GM12878 (cell line): ENCODE results near the gene HLA-A. TPM values are rescaled to one million over a fixed set of nuclear protein-coding genes. Genes with fewer than 3 reads are reported as not detected.

Experiments
- ATAC-seq: fragments of 200-7000 bp; cut with Tn5 transposase; 3 replicates; pipeline ENCODE4 v1.9.1; 2020; ENCODE audit warnings: mild to moderate bottlenecking, moderate library complexity
- BruUV-seq: library from RNA; stranded (reverse); fragments of 400-500 nt; replicated peaks from 2 replicates; lab custom pipeline; 2021; lab: Mats Ljungman, UMichigan
- CTCF ChIA-PET: fragments of 300-600 bp; sonication (Branson Sonifier 250); formaldehyde crosslinking; extraction: SDS; loops from one replicate; lab custom pipeline; 2021; ENCODE audit warnings: inconsistent platforms; lab: Yijun Ruan, JAX
- POLR2A ChIA-PET: fragments of 350-600 bp; formaldehyde crosslinking; extraction: SDS; loops from one replicate; lab custom pipeline; 2021; ENCODE audit warnings: inconsistent platforms; lab: Charles Lee
- RAD21 ChIA-PET: fragments of 300-600 bp; sonication (Branson Sonifier 250); formaldehyde crosslinking; loops from one replicate; lab custom pipeline; 2023; ENCODE audit warnings: antibody characterized with exemption; ENCODE audit not compliant: unreplicated experiment; lab: Charles Lee
- SMC1A ChIA-PET: fragments of 300-600 bp; sonication (Branson Sonifier 250); formaldehyde crosslinking; loops from one replicate; lab custom pipeline; 2023; ENCODE audit not compliant: unreplicated experiment, uncharacterized antibody; lab: Charles Lee
- DNase-seq: peaks from one replicate; pipeline ENCODE4 v3.0.0-alpha.2; 2011; ENCODE audit warnings: low read depth, low spot score
- FAIRE-seq: peaks from 3 replicates; lab custom pipeline; 2011; peaks lifted over from hg19 to GRCh38; lab: Jason Lieb, UNC
- H2AFZ ChIP-seq: 2 replicates; pipeline ENCODE4 v1.6.0; 2011; ENCODE audit warnings: low read depth, low read length, control low read depth; ENCODE audit not compliant: control insufficient read depth
- H3K27ac ChIP-seq: 2 replicates; pipeline ENCODE4 v1.5.1; 2011; ENCODE audit warnings: control low read depth; ENCODE audit not compliant: control insufficient read depth, insufficient read depth
- H3K27me3 ChIP-seq, 2 experiments: replicated peaks in 1 of 2; 2 replicates each; pipeline versions ENCODE4 v1.6.0 to v1.6.1; 2011; ENCODE audit warnings: low read length in 1 of 2; ENCODE audit not compliant: control insufficient read depth in 2 of 2, insufficient read depth in 2 of 2
- H3K36me3 ChIP-seq, 2 experiments: 2 replicates each; pipeline ENCODE4 v1.5.1; 2011; ENCODE audit warnings: low read length in 1 of 2; ENCODE audit not compliant: control insufficient read depth in 2 of 2, insufficient read depth in 2 of 2
- H3K4me1 ChIP-seq: 2 replicates; pipeline ENCODE4 v1.6.1; 2011; ENCODE audit warnings: mild to moderate bottlenecking, low read length, moderate library complexity, mixed read lengths; ENCODE audit not compliant: control insufficient read depth, insufficient read depth
- H3K4me2 ChIP-seq: 2 replicates; pipeline ENCODE4 v1.6.0; 2011; ENCODE audit warnings: control low read depth; ENCODE audit not compliant: control insufficient read depth, insufficient read depth
- H3K4me3 ChIP-seq: fragments of 200-600 bp; sonication (generic); 2 replicates; pipeline ENCODE4 v1.5.1; 2016
- H3K79me2 ChIP-seq: 2 replicates; pipeline ENCODE4 v1.6.0; 2011; ENCODE audit warnings: low read length; ENCODE audit not compliant: control insufficient read depth, insufficient read depth
- H3K9ac ChIP-seq: 2 replicates; pipeline ENCODE4 v1.8.0; 2011; ENCODE audit warnings: low read length, control low read depth, mixed read lengths; ENCODE audit not compliant: control insufficient read depth, insufficient read depth
- H3K9me3 ChIP-seq: replicated peaks from 3 replicates; pipeline ENCODE4 v1.5.1; 2011; ENCODE audit warnings: mild to moderate bottlenecking, low read length; ENCODE audit not compliant: control insufficient read depth, insufficient read depth
- H4K20me1 ChIP-seq: 2 replicates; pipeline ENCODE4 v1.6.0; 2011; ENCODE audit not compliant: control insufficient read depth, insufficient read depth
- BHLHE40 ChIP-seq, 2 experiments: fragments of 450-650 bp in 1 of 2; IDR thresholded peaks; 2 replicates each; pipeline ENCODE4 v1.6.1; 2011 to 2017; ENCODE audit warnings: low read depth in 2 of 2, borderline replicate concordance in 1 of 2, improper control_type of control experiment in 1 of 2, low read length in 1 of 2, mild to moderate bottlenecking in 1 of 2
- FOXM1 ChIP-seq: IDR thresholded peaks from 2 replicates; pipeline ENCODE4 v1.6.1; 2012; ENCODE audit warnings: low read depth, mild to moderate bottlenecking, inconsistent platforms, low read length, moderate library complexity
- HDAC2 ChIP-seq: fragments of 200-600 bp; sonication (generic); IDR thresholded peaks from 2 replicates; pipeline ENCODE4 v1.6.1; 2017
- RCOR1 ChIP-seq: conservative IDR thresholded peaks from 2 replicates; pipeline ENCODE4 v1.6.1; 2012; ENCODE audit warnings: low read depth, low read length, improper control_type of control experiment
- WGBS: methylation state at CpG from one replicate; pipeline ENCODE4 v1.1.6; 2016; ENCODE audit warnings: low lambda C conversion rate; ENCODE audit not compliant: insufficient replicate concordance, insufficient coverage; ENCODE audit errors: missing lambda C conversion rate; 5-methylcytosine and 5-hydroxymethylcytosine counted together
- in situ Hi-C: fragments of 300-500 bp; cut with MboI; formaldehyde crosslinking; loops from 9 replicates; pipeline ENCODE4 v1.14.3; 2018; ENCODE audit warnings: mixed read lengths
- intact Hi-C: fragments of 100-400 bp; cut with micrococcal nuclease; formaldehyde crosslinking; loops from one replicate; pipeline ENCODE4 v1.14.2; 2022; ENCODE audit not compliant: unreplicated experiment
- polyA plus RNA-seq, 11 experiments: library from polyadenylated mRNA; depleted of rRNA in 4 of 11; unstranded in 6 of 11; stranded (reverse) in 5 of 11; fragments of >200 nt; fragmentation: Nextera tagmentation in 4 of 11; fragmentation: Illumina TruSeq in 1 of 11; extraction: Ambion mirVana in 4 of 11; extraction: Trizol in 1 of 11; gene quantifications; 1 replicate in 1 of 11; 2 replicates in 10 of 11; pipeline versions ENCODE4 v1.2.1 to v1.2.3, GENCODE V29; 2011 to 2016; ENCODE audit warnings: inconsistent platforms in 2 of 11, missing spikeins in 2 of 11, low read depth in 1 of 11
- total RNA-seq, 4 experiments: library from RNA; depleted of rRNA in 3 of 4; stranded (reverse); fragments of >200 nt in 3 of 4; fragmentation: Illumina TruSeq in 1 of 4; extraction: Trizol in 1 of 4; gene quantifications; 2 replicates each; pipeline versions ENCODE4 v1.2.1 to v1.2.3, GENCODE V29; 2013 to 2021
- TF ChIP-seq, protein P1 (sequence below): IDR thresholded peaks from 2 replicates; pipeline ENCODE4 v1.6.1; 2012; ENCODE audit warnings: improper control_type of control experiment, low read depth, low read length; ENCODE audit not compliant: insufficient replicate concordance
- TF ChIP-seq, protein P2 (sequence below): fragments of 450-650 bp; formaldehyde crosslinking; IDR thresholded peaks from 2 replicates; pipeline ENCODE4 v1.5.0; 2022; ENCODE audit warnings: mild to moderate bottlenecking, missing genetic modification characterization
- TF ChIP-seq, protein P3 (sequence below): IDR thresholded peaks from 2 replicates; pipeline ENCODE4 v1.6.1; 2012; ENCODE audit warnings: mild to moderate bottlenecking, low read depth, low read length

HLA-A gene
- total and polyA plus RNA-seq, 10 of the 15 experiments (the other 5 are each of a cell fraction or from before 2014, with no cell fraction given) = 129 to 1,155 (median 749) TPM

DNA sequence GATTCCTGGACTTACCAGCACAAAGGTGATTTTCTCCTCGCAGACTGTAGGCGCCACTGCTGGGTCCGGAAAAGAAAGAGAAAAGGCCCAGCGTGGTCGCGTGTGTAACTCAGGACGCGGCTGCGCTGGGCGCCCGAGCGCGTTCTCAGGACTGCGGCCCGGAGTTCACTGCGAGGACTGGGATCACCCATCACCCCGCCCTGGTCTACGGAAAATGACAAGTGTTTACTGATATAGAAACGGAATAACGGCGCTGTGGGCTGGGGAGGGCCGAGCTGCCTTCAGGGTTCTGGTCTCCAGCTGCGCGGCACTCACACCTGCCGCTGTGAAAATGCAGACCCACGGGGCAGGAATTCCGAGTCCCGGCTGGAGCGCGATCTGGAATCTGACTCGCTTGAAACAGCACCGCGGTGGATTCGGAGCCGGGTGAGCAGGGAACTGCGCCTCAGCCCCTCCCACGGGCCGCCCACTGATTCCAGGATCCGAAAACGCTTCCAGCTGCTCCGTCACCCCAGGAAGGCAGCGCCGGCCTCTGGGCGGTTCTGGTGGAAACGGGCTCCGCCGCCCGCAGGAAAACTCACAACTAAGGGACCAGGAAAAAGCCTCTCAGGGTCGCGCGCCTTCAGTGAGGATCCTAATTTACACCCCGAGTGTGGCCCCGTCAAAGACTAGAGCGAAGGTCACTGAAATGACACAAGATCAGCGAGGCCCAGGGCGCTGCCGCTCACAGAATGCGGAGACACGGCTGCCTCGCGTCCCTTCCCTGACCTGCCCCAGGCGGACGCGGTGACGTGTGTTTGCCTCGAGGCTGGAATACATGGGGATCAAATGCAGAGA lies 34.5 kb downstream of the HLA-A start (continued):
- peak in 1 of 2 experiments; percentile 79; a peak in 2 of 4 replicates for TF ChIP-seq BHLHE40 (IDR thresholded peaks at IDR 0.05; ENCODE audit: borderline replicate concordance in 1 of 2, low read depth in 2 of 2, low read length in 1 of 2)
- TF ChIP-seq, protein P1, sequence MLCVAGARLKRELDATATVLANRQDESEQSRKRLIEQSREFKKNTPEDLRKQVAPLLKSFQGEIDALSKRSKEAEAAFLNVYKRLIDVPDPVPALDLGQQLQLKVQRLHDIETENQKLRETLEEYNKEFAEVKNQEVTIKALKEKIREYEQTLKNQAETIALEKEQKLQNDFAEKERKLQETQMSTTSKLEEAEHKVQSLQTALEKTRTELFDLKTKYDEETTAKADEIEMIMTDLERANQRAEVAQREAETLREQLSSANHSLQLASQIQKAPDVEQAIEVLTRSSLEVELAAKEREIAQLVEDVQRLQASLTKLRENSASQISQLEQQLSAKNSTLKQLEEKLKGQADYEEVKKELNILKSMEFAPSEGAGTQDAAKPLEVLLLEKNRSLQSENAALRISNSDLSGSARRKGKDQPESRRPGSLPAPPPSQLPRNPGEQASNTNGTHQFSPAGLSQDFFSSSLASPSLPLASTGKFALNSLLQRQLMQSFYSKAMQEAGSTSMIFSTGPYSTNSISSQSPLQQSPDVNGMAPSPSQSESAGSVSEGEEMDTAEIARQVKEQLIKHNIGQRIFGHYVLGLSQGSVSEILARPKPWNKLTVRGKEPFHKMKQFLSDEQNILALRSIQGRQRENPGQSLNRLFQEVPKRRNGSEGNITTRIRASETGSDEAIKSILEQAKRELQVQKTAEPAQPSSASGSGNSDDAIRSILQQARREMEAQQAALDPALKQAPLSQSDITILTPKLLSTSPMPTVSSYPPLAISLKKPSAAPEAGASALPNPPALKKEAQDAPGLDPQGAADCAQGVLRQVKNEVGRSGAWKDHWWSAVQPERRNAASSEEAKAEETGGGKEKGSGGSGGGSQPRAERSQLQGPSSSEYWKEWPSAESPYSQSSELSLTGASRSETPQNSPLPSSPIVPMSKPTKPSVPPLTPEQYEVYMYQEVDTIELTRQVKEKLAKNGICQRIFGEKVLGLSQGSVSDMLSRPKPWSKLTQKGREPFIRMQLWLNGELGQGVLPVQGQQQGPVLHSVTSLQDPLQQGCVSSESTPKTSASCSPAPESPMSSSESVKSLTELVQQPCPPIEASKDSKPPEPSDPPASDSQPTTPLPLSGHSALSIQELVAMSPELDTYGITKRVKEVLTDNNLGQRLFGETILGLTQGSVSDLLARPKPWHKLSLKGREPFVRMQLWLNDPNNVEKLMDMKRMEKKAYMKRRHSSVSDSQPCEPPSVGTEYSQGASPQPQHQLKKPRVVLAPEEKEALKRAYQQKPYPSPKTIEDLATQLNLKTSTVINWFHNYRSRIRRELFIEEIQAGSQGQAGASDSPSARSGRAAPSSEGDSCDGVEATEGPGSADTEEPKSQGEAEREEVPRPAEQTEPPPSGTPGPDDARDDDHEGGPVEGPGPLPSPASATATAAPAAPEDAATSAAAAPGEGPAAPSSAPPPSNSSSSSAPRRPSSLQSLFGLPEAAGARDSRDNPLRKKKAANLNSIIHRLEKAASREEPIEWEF = no peak

DNA sequence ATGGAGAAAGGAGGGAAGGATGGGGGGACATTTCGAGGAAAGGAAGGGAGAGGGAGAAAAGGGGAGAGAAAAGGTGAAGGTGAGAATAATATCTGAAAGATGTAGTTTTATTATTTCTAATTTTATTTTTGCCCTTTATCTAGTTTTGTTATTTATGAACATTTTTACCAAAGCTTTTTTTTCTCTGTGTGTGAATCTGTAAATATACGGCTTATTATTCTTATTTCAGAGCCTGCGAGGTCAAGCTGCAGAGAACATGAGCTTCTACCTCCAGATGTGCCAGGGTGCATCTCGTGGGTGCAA lies 35.0 kb downstream of the HLA-A start:
- Histone ChIP-seq H2AFZ (no peak overlapping the region), H4K20me1 (no peaks in the 10 kb centered on the region), H3K27ac (no peak overlapping the region), H3K9me3 (no peaks in the 10 kb centered on the region; the same call in 2 of the 3 replicates), H3K27me3 (peaks cover 6 to 16% of the 10 kb centered on the region in 2 experiments), H3K4me2 (peak overlapping the region; percentile 86; the same call in 1 of the 2 replicates), H3K36me3 (no peaks in the 10 kb centered on the region), H3K4me3 (0 out of 2 replicates have a peak overlapping the region, but pooled peaks have one; percentile 58), H3K79me2 (no peaks in the 10 kb centered on the region), H3K9ac (no peak overlapping the region; the same call in 1 of the 2 replicates), H3K4me1 (peaks cover 4% of the 10 kb centered on the region; the same call in 1 of the 2 replicates)
- ChIA-PET CTCF (interaction anchor here (0.9 to 3.6 kb wide), 5 partner anchors 9 to 133 kb away, joined by 3 to 21 read pairs (median 4); no protein-coding TSS in a partner anchor), SMC1A (interaction anchor here (1.4 to 2.7 kb wide), 2 partner anchors 12 to 129 kb away, joined by 3 to 11 read pairs; no protein-coding TSS in a partner anchor), POLR2A (interaction anchor here (1.9 kb wide), 1 partner anchor 13 kb away, joined by 6 read pairs; no protein-coding TSS in a partner anchor), RAD21 (interaction anchor here (1.0 to 3.3 kb wide), 2 partner anchors 13 to 129 kb away, joined by 3 to 12 read pairs; no protein-coding TSS in a partner anchor)
- BruUV-seq = no TSS peak
- ATAC-seq (no peak), DNase-seq (no peak), FAIRE-seq (no peak)
- 58% methylated on average over 4 of the region's 4 CpGs for whole genome bisulfite sequencing
- intact Hi-C loops = no loop called here
- in situ Hi-C loops = no loop called here
- TF ChIP-seq, protein P2, sequence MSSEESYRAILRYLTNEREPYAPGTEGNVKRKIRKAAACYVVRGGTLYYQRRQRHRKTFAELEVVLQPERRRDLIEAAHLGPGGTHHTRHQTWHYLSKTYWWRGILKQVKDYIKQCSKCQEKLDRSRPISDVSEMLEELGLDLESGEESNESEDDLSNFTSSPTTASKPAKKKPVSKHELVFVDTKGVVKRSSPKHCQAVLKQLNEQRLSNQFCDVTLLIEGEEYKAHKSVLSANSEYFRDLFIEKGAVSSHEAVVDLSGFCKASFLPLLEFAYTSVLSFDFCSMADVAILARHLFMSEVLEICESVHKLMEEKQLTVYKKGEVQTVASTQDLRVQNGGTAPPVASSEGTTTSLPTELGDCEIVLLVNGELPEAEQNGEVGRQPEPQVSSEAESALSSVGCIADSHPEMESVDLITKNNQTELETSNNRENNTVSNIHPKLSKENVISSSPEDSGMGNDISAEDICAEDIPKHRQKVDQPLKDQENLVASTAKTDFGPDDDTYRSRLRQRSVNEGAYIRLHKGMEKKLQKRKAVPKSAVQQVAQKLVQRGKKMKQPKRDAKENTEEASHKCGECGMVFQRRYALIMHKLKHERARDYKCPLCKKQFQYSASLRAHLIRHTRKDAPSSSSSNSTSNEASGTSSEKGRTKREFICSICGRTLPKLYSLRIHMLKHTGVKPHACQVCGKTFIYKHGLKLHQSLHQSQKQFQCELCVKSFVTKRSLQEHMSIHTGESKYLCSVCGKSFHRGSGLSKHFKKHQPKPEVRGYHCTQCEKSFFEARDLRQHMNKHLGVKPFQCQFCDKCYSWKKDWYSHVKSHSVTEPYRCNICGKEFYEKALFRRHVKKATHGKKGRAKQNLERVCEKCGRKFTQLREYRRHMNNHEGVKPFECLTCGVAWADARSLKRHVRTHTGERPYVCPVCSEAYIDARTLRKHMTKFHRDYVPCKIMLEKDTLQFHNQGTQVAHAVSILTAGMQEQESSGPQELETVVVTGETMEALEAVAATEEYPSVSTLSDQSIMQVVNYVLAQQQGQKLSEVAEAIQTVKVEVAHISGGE = no peak
- TF ChIP-seq, protein P3, sequence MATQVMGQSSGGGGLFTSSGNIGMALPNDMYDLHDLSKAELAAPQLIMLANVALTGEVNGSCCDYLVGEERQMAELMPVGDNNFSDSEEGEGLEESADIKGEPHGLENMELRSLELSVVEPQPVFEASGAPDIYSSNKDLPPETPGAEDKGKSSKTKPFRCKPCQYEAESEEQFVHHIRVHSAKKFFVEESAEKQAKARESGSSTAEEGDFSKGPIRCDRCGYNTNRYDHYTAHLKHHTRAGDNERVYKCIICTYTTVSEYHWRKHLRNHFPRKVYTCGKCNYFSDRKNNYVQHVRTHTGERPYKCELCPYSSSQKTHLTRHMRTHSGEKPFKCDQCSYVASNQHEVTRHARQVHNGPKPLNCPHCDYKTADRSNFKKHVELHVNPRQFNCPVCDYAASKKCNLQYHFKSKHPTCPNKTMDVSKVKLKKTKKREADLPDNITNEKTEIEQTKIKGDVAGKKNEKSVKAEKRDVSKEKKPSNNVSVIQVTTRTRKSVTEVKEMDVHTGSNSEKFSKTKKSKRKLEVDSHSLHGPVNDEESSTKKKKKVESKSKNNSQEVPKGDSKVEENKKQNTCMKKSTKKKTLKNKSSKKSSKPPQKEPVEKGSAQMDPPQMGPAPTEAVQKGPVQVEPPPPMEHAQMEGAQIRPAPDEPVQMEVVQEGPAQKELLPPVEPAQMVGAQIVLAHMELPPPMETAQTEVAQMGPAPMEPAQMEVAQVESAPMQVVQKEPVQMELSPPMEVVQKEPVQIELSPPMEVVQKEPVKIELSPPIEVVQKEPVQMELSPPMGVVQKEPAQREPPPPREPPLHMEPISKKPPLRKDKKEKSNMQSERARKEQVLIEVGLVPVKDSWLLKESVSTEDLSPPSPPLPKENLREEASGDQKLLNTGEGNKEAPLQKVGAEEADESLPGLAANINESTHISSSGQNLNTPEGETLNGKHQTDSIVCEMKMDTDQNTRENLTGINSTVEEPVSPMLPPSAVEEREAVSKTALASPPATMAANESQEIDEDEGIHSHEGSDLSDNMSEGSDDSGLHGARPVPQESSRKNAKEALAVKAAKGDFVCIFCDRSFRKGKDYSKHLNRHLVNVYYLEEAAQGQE = no peak
- TF ChIP-seq HDAC2 (no peak), RCOR1 (no peak), FOXM1 (no peak)
